ENCODE results near the gene GPR108.

The GPR108 gene

DNA sequence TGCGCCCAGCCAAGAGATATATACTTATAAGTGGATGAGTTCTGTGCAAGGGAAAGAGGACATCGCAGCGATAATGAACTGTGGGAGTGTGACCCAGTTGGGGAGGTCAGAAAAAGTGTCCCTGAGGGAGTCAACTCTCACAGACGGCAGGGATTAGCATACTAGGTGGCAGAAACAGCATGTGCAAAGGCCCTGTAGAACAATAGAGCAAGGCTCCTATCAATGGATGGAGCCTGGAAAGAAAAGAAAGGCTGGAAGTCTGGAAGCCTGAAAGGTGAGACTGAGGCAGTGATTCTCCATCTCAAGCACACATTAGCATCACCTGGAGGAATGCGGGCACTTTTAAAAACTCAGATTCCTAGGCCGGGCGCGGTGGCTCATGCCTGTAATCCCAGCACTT, 46.0 kb downstream of the GPR108 start (continued):
- TF ChIP-seq, protein P1, sequence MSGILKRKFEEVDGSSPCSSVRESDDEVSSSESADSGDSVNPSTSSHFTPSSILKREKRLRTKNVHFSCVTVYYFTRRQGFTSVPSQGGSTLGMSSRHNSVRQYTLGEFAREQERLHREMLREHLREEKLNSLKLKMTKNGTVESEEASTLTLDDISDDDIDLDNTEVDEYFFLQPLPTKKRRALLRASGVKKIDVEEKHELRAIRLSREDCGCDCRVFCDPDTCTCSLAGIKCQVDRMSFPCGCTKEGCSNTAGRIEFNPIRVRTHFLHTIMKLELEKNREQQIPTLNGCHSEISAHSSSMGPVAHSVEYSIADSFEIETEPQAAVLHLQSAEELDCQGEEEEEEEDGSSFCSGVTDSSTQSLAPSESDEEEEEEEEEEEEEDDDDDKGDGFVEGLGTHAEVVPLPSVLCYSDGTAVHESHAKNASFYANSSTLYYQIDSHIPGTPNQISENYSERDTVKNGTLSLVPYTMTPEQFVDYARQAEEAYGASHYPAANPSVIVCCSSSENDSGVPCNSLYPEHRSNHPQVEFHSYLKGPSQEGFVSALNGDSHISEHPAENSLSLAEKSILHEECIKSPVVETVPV (CRISPR knock-in tag; IDR thresholded peaks at IDR 0.05), result no peak
- TF ChIP-seq ZNF8 (CRISPR knock-in tag; IDR thresholded peaks at IDR 0.05), result no peak
- TF ChIP-seq TCF4 (CRISPR knock-in tag; IDR thresholded peaks at IDR 0.05; ENCODE audit: borderline replicate concordance), result no peak
- no peak for TF ChIP-seq GLIS3 (CRISPR knock-in tag; IDR thresholded peaks at IDR 0.05)
- TF ChIP-seq ZFP3 (CRISPR knock-in tag; IDR thresholded peaks at IDR 0.05), result no peak
- no peak for TF ChIP-seq RARB (CRISPR knock-in tag; IDR thresholded peaks at IDR 0.05)

DNA sequence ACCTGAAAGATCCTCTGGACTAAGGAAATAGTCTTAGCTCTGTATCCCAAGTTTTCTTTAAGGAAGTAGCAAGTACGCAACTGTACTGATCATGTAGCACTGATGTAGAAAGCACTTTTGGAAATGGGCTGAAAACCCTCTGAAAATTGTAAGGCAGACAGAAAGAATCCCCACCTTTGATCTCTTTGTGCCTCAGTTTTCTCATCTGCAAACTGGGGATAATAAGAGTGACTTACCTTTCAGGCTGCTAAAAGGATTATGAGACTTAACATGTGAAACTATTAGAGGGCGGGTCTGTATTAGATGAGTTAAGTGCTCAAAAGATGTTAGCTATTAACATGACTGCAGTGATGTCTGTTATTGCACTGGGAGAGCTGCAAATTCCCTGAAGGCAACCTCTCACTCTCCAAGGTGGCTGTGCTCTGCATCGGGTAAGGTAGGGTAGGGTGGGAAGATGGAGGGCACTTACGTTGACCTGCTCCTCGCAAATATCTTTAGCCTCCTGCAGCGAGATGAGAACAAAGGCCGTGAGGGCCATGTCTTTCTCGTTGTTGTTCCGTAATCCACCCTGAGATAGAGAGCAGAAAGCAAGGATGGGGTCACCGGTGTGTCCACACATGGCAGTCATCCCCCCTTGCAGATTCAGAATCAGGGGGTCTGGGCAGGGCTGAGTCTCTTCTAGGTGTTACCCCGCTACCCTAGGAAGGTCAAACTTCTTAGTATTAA, 47.1 kb downstream of the GPR108 start:
- TF ChIP-seq TOX (CRISPR knock-in tag; IDR thresholded peaks at IDR 0.05; ENCODE audit: borderline replicate concordance) (no peak), CSDC2 (CRISPR knock-in tag; IDR thresholded peaks at IDR 0.05) (no peak), OSR1 (CRISPR knock-in tag; IDR thresholded peaks at IDR 0.05) (no peak), ESRRG (CRISPR knock-in tag; IDR thresholded peaks at IDR 0.05) (no peak), ZC3H10 (CRISPR knock-in tag; IDR thresholded peaks at IDR 0.05) (no peak), ARNTL (CRISPR knock-in tag; IDR thresholded peaks at IDR 0.05; ENCODE audit: borderline replicate concordance, low read depth) (no peak), BACH2 (CRISPR knock-in tag; IDR thresholded peaks at IDR 0.05; ENCODE audit: borderline replicate concordance) (no peak), ZNF70 (CRISPR knock-in tag; IDR thresholded peaks at IDR 0.05) (no peak), GLIS3 (CRISPR knock-in tag; IDR thresholded peaks at IDR 0.05) (no peak), TCF4 (CRISPR knock-in tag; IDR thresholded peaks at IDR 0.05; ENCODE audit: borderline replicate concordance) (no peak), RARB (CRISPR knock-in tag; IDR thresholded peaks at IDR 0.05) (no peak), ZFP30 (CRISPR knock-in tag; IDR thresholded peaks at IDR 0.05) (no peak), ZFP3 (CRISPR knock-in tag; IDR thresholded peaks at IDR 0.05) (no peak), SNAI2 (CRISPR knock-in tag; IDR thresholded peaks at IDR 0.05) (no peak), ZNF565 (CRISPR knock-in tag; conservative IDR thresholded peaks at IDR 0.05; ENCODE audit: low read depth) (no peak)
- TF ChIP-seq, protein P2, sequence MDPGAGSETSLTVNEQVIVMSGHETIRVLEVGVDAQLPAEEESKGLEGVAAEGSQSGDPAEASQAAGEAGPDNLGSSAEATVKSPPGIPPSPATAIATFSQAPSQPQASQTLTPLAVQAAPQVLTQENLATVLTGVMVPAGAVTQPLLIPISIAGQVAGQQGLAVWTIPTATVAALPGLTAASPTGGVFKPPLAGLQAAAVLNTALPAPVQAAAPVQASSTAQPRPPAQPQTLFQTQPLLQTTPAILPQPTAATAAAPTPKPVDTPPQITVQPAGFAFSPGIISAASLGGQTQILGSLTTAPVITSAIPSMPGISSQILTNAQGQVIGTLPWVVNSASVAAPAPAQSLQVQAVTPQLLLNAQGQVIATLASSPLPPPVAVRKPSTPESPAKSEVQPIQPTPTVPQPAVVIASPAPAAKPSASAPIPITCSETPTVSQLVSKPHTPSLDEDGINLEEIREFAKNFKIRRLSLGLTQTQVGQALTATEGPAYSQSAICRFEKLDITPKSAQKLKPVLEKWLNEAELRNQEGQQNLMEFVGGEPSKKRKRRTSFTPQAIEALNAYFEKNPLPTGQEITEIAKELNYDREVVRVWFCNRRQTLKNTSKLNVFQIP (CRISPR knock-in tag; IDR thresholded peaks at IDR 0.05; ENCODE audit: borderline replicate concordance, low read depth), result no peak
- TF ChIP-seq, protein P1 (CRISPR knock-in tag; IDR thresholded peaks at IDR 0.05), result no peak
- TF ChIP-seq, protein P3, sequence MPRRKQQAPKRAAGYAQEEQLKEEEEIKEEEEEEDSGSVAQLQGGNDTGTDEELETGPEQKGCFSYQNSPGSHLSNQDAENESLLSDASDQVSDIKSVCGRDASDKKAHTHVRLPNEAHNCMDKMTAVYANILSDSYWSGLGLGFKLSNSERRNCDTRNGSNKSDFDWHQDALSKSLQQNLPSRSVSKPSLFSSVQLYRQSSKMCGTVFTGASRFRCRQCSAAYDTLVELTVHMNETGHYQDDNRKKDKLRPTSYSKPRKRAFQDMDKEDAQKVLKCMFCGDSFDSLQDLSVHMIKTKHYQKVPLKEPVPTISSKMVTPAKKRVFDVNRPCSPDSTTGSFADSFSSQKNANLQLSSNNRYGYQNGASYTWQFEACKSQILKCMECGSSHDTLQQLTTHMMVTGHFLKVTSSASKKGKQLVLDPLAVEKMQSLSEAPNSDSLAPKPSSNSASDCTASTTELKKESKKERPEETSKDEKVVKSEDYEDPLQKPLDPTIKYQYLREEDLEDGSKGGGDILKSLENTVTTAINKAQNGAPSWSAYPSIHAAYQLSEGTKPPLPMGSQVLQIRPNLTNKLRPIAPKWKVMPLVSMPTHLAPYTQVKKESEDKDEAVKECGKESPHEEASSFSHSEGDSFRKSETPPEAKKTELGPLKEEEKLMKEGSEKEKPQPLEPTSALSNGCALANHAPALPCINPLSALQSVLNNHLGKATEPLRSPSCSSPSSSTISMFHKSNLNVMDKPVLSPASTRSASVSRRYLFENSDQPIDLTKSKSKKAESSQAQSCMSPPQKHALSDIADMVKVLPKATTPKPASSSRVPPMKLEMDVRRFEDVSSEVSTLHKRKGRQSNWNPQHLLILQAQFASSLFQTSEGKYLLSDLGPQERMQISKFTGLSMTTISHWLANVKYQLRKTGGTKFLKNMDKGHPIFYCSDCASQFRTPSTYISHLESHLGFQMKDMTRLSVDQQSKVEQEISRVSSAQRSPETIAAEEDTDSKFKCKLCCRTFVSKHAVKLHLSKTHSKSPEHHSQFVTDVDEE (CRISPR knock-in tag; IDR thresholded peaks at IDR 0.05), result no peak
- TF ChIP-seq, protein P4, sequence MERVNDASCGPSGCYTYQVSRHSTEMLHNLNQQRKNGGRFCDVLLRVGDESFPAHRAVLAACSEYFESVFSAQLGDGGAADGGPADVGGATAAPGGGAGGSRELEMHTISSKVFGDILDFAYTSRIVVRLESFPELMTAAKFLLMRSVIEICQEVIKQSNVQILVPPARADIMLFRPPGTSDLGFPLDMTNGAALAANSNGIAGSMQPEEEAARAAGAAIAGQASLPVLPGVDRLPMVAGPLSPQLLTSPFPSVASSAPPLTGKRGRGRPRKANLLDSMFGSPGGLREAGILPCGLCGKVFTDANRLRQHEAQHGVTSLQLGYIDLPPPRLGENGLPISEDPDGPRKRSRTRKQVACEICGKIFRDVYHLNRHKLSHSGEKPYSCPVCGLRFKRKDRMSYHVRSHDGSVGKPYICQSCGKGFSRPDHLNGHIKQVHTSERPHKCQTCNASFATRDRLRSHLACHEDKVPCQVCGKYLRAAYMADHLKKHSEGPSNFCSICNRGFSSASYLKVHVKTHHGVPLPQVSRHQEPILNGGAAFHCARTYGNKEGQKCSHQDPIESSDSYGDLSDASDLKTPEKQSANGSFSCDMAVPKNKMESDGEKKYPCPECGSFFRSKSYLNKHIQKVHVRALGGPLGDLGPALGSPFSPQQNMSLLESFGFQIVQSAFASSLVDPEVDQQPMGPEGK (CRISPR knock-in tag; IDR thresholded peaks at IDR 0.05; ENCODE audit: borderline replicate concordance), result no peak
- TF ChIP-seq, protein P5, sequence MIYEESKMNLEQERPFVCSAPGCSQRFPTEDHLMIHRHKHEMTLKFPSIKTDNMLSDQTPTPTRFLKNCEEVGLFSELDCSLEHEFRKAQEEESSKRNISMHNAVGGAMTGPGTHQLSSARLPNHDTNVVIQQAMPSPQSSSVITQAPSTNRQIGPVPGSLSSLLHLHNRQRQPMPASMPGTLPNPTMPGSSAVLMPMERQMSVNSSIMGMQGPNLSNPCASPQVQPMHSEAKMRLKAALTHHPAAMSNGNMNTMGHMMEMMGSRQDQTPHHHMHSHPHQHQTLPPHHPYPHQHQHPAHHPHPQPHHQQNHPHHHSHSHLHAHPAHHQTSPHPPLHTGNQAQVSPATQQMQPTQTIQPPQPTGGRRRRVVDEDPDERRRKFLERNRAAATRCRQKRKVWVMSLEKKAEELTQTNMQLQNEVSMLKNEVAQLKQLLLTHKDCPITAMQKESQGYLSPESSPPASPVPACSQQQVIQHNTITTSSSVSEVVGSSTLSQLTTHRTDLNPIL (CRISPR knock-in tag; IDR thresholded peaks at IDR 0.05; ENCODE audit: low read depth), result no peak
- no peak for ATAC-seq

Data from SK-N-SH treated with all-trans-retinoic acid at 6 μM for 48 hours (cell line).